GM04503 (cell line): ENCODE results near the gene LHFPL4.
"Not testable (repeated sequence)": the region's sequence is repeated elsewhere in the genome, so short reads cannot be mapped to it uniquely, and the experiment has no call there.

Experiments used
- DNase-seq: peaks from one replicate; pipeline ENCODE4 v3.0.0-alpha.2; 2012; ENCODE audit warnings: low read depth

Gene LHFPL4

DNA sequence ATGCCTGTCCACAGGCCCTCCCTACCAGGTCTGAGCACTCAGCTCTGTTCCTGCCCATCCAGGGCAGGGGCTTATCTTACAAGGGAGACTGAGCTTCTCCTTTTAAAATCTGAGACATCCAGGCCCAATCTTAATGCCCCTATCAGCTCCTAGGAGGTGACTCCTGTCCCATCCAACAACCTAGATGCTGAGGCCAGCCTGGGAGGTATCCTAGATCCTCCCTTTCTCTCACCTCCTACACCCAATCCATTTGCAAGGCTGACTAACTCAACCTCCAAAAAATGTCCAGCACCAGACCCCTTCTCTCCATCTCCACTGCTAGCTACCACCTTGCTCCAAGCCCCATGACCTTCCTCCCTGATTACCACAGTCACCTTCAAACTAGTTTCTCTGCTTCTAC, 17.4 kb downstream of the LHFPL4 start:
- no peak for DNase-seq

DNA sequence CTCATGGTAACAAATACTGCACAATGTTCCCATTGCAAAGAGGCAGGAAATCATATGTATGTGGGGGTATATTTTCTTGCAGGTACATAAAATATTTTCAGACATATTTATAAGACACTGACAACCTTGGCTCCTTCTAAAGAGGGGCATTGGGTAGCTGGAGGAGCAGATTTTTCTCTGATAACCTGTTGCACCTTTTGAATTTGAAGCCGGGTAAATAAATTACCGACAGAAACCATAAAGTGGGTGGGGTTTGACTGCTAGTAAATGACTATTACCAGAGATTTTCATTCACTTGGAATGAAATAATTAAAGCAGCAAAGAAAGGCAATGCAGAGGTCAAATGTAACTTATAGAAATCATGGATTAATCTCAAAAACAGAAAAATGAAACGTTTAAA, 19.2 kb downstream of the LHFPL4 start:
- no peak for DNase-seq

DNA sequence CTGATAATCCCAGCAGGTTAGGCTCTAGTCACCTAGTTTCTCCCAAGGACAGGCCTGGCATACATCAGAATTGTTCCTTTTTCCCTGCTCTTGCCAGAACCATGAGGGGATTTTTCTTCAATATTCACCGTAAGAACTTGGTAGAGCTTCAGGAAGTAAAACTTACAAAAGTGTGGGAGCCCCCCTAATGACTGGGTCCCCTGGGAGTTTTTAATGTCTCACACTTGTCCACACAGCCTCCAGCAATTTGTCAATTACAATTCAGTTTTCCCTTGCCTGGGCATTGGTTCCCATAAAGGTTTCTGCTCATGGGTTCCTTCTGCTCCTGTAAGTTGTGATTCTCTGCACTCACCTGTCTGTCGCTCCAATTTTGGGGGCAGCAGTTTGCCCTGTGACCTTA, 28.5 kb downstream of the LHFPL4 start:
- no peak for DNase-seq

DNA sequence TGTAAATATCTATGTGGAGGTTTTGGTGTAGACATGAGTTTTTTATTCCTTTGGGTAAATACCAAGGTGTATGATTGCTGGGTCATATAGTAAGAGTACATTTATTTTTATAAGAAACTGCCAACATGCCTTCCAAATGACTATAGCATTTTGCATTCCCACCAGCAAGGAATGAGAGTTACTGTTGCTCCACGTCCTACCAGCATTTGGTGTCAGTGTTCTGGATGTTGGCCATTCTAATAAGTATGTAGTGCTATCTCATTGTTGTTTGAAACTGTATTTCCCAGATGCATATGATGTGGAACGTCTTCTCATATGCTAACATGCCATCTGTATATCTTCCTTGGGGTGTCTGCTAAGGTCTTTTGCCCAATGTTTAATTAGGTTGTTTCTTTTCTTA, 38.7 kb downstream of the LHFPL4 start:
- DNase-seq: no peak

DNA sequence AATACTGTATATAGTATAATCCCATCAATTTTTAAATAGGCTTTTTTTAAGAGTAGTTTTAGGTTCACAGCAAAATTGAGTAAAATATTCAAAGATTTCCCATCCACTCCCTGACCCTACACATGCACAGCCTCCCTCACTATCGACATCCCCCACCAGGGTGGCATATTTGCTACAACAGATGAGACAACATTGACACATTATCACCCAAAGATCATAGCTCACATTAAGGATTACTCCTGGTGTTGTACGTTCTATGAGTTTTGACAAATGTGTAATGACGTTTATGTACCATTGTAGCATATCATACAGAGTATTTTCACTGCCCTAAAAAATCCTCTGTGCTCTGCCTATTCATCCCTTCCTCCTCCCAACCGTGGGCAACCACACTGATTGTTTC, 39.3 kb downstream of the LHFPL4 start:
- DNase-seq: no peak

DNA sequence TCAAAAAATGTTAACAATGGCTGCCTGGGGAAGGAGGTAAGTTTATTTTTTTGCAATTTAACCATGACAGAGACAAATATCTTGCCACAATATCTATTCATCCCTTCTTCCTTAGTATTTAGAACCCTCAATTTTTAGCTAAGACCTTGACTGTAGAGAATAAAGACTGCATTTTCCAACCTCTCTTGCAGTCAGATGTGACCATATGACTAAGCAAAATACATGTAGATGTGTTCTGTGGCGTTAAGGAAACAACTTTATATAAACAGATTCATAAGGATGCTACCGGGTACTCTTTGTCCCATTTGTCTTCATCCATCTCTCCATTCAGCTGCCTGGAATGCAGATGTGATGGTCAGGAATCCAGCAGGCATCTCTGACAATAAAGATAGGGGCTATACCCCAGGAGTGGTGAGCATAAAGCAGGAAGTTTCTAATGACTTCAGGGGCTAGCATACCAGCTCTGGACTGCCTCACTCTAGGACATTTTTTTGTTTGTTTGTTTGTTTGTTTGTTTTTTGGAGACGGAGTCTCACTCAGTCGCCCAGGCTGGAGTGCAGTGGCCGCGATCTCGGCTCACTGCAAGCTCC, 41.1 kb downstream of the LHFPL4 start:
- no peak for DNase-seq

DNA sequence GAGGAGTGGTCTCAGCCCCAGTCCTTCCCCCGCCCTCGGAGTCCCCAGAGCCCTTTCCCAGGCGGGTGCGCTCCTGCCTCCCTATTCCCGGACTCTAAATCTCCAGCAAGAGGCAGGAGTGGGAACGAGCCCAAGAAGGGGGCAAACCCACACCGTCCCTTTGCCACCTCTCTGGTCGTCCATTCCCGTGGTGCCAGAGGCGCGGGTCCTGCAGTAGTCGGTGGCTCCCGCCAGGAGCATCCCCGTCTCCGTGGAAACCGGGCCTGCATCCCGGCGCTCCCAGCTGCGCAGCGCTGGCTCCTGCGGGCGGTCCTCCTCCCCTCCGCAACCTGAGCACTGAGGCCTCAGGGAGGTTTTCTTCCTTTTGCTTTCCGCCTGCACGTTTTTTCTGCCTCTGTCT, 44.8 kb downstream of the LHFPL4 start:
- no peak for DNase-seq

DNA sequence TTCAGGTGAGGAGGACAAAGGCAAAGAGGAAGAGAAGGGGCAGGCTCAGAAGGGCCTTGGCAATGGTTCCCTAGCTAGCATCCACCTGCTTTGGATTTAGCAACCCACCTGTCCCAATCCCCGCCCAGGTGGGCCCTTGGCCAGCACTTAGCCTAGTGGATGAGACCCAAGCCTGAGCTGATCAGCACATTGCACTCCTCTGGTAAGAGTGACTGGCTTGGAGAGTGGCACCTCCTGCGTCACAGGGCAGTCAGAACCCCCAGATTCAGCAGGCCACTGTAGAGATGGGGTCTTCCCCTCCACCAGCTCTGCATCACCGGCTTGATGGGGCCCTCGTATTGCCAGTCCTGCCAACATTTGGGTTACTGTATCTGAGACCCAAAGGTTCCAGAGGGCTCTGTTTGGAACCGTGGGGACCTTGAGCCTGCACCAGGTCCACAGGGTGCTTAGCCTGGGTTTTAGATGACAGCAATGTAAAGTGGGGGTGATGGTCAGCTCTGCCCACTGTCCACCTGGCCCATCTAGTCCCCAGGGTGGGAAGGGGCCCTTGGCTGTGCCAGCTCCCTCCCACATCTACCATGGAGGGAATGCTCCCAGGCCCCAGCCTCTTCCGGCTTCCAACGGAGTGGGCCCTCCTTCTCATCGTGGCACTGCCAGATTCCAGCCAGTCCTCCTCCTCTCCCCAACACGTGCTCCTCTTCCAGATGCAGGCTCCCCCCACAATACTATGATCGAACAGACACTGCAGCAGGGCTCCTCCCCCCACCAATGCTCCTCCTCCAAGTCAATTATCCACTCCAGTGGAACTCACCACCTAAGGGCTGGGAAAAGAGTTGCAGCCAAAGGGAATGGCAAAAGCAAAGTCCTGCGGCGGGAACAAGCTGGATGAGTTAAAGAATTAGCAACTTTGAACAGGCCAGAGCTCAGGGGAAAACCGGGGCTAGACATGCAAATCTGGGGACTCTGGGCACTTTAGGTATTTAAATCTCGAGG, 45.7 kb downstream of the LHFPL4 start:
- DNase-seq: no peak

DNA sequence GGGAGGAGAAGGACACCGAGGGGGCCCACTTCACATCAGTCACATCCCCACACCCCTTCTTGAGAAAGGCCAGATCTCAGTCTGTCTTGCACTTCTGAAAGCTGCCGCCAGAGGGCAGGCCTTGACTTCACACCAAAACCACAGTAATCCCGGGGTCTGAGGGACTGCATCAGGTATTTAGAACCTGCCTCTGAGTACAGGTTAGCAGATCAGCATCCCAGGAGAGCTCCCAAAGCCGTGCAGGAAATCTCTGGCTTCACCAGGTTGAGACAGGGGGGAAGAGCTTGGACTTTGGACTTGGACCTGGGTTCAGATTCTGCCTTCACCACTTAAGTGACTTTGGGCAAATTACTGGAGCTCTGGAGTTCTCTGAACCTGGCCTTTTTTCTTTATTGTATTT, 50.3 kb downstream of the LHFPL4 start:
- no peak for DNase-seq

DNA sequence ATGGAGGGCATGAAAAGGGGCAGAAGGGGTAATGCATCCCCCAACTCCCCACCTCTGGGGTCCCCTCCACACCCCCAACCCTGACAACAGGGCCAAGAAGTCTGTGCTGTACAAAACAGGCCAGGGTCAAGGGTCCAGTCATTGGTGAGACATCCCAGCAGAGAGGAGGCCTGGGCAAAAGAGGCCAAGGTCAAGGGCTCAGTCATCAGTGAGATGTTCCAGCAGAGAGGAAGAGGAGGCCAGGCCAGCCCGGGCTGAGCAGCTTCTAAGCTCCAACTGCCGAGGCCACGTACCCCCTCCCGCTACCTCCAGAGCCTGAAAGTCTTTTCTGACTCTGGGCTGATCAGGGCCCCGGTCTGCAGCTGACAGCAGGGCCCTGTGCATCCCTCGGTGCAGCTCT, 52.4 kb downstream of the LHFPL4 start:
- no peak for DNase-seq

DNA sequence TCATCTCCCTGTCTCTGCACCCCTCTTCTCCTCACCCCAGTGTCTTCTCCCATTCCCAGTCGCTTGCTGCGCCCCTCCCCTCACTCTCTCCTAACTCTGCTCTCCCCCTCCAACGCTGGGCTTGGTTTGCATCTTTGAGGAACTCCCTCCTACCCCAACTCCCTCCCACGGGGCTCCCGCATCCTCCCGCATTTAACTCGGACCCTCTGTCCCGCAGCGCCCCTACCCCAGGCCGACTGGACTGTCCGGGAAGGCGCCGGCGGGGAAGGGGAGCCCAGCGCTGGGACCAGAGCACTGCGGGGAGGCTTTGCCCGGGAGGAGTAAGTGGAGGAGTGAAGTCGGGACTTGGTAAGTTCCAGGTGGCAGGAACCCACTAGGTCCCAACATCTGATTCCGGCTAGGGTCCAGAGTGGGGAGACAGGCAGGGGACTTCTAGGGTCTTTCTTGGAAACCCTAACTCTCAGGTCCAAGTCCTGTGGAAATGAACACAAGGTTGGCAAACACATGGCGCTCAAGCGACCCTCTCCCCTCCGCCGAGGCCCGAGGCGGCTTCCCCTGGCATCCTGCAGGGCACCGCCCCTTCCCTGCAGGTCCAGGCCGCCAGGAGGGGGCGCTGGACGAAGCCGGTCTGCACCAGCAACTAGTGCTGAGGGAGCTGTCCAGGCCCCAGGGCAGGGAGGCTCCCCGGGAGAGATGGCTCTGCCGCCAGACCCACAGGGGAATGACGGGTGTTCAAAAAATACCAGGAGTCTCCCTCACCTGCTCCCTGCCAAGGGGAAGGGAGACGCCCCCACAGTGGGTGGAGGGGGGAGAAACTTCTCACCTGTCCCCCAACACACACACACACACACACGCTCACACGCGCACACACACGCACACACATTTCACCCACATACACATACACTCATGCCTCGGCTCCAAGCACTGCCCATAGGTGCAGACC, 53.2 kb downstream of the LHFPL4 start:
- DNase-seq: no peak

DNA sequence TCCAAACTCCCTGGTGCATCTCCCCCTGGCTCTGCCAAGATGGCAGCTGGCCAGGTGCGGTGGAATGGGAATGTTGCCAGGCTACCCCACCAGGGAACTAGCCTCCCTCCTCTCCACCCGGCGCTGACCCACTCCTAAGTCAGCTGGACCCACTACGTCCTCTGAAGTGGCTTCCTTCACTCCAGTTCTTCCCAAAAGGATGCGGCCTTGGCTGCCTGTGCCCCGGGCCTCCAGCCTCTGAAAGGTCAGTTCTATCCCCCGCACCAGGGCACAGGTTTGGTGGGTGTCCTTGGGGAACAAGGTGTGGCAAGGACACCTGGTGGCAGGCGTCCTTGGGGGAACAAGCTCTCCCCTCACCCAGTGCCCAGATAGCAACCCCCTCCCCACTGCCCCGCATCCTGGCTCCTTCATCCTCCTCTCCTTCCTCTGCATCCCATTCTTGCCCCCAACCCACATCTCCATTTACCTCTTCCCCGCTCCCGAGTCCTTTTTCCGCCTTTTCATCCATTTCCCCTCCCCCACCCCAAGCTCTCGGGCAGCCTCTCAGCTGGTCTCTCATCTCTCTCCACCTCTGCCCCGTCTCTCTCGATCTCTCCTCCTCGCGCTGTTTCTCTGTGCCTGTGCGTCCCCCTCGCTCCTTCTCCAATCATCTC, 54.0 kb downstream of the LHFPL4 start:
- no peak for DNase-seq

DNA sequence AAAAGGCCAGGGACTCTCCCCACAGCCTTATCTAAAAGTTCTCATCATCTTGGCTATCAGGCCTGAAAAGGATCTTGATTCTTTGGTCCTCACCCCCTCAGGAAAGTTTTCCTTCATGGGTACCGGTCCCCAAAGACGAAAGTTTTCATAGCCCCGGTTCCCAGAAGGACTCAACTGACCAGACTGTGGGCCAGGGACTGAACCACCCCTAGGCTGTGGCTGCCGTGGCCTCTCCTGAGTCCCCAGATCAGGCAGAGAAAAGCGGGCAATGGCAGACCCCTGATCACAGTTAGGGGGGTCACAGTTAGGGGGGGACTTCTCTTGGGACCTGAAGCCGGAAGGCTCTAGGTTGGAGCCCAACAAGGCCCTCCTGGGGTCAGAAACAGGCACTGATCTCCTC, 54.8 kb downstream of the LHFPL4 start:
- DNase-seq: no peak

DNA sequence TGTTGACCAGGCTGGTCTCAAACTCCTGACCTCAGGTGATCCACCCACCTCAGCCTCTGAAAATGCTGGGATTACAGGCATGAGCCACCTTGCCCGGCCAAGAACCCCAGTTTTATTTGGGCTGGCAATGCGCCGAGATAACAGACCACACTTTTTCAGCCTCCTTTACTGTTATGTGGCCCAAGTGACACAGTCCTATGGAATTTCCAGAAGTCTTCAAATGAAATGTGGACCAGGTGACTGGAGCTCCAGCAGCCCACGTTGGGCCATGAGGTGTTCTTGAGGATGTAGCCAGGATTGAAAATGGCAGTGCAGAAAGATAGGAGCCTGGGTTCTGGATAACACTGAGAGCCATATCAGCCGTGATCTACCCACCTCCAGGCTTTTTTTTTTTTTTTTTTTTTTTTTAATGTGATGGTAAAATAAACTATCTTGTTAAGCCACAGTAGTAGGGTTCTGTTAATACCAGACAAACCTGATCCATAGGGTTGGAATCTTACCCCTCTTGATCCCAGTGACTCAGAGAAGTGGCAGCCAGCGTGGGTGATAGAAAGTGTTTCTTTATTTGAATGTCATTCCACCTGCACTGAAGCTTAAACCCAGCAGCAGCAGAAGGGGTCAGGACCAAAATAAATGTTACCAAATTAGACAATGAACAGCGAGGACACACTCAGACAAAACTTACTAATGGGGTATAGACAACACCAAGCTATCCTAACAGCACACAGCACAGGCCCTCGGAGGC, 55.6 kb downstream of the LHFPL4 start:
- DNase-seq: no peak

DNA sequence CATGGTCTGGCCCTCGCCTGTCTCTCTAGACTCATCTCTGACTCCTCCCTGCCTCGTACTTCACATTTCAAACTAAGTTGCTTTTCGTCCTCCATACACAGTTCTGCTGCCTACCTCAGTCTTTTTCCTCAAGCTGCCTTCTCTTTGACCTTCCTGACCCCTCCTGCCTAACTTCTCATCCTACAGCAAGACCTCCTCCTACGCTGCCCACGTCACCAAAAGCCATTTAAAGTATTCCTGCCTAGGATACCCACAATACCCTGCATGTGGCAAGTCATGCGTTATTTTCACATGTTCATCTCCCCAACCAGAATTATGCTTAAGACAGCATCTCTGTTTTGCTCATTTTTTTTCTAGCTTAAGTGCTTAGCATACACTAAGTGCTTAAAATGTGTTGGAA, 56.7 kb downstream of the LHFPL4 start:
- no peak for DNase-seq

DNA sequence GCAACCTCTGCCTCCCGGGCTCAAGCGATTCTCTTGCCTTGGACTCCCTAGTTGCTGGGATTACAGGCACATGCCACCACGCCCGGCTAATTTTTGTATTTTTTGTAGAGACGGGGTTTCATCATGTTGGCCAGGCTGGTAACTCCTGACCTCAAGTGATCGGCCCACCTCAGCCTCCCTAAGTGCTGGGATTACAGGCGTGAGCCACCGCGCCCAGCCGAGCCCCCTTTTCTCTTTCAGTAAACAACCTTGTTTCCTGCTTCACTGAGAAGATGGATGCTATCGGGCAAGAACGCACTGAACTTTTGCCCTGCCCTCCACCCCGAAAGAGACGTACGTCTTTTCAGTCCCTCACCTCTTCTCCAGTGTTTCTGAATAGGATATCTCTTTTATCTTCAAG, 59.6 kb downstream of the LHFPL4 start:
- DNase-seq: not testable (repeated sequence)

DNA sequence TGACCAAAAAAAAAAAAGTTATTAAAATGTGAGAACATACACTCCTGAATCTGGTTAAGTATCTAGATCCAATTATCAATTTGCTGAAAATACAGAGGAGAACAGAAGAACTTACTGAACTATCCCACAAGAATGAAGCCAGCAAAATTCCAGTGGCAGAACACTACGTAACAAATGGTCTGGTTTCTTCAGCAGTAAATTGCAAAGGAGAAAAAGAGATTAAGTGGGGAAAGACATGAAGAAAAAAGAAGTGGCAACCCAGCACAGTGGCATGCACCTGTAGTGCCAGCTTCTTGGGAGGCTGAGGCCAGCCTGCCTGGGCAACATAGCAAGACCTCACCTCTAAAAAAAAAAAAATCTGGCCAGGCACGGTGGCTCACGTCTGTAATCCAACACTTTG, 62.1 kb downstream of the LHFPL4 start:
- DNase-seq: no peak

DNA sequence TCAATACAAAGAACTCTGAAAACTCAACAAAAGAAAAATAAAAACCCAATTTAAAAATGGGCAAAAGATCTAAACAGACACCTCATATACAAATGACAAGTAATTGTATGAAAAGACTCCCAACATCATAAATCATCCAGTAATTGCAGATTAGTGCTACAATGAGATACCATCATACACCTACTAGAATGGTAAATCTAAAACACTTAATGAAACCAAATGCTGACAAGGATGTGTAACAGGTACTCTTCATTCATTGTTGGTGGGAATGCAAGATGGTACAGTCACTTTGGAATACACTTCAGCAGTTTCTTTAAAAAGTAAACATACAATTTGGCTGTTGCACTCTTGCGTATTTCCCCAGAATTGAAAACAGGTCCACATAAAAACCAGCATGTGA, 68.4 kb downstream of the LHFPL4 start:
- no peak for DNase-seq

DNA sequence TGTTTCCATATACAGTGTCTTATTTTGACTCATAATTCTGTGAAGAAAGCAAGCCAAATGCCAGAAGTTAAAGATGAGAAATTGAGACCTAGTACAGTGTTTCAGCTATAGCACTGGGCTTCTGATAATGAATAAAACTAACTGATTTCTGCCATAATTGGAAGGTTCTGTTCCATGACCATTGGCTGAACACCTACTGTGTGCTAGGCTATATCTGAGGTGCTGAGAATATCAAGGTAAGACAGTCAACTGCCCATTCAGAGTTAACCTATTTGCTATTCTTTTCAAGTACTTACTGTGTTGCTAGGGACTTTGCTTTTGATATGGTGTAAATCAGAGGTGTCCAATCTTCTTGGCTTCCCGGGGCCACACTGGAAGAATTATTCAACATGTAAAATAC, 73.4 kb downstream of the LHFPL4 start:
- no peak for DNase-seq

DNA sequence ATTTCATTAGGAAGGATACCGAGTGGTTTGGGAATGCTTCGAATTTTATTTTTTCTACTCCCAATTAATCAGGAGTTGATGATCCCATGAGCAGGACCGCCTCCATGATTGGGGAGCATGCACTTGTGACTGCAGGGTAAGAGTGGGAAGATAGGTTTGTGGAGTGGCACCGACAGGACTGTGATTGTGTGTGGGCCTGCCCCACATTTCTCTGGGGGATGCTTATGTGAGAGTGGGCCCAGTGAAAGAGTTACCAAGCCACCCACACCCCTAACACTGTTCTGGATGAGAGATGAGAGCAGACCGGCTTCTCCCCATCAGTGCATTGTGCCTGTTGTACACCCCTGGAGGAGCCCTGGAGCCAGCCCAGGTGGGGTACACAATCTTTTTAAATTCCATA, 76.7 kb downstream of the LHFPL4 start:
- no peak for DNase-seq

DNA sequence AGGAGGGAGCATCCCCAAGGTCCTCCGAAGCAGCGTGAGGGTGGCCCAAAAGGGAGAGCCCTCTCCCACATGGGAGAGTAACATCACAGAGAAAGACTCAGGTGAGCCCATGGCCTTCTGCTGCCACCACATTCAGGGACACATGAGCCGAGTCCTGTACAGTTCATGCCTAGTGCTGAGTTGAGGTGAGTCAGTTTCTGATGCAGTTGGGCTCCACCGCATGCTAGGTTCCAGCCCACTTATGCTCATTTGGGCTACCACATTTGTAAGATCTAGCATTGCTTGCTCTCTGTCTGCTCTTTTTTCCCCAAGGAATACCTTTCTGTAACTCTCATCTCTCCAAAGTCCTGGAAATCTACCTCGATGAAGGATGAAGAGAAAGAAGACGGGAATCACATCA, 79.1 kb downstream of the LHFPL4 start:
- DNase-seq: no peak
